HUDEP-2 (cell line): ENCODE results near the gene BGN.

ENCODE experiments used
- DNase-seq, 76 experiments: peaks; one replicate each; lab custom pipeline; 2025; ENCODE audit not compliant: unreplicated experiment in 76 of 76; lab: John Stamatoyannopoulos, UW

BGN gene

GRCh38 chrX:153557618-153558355 lies 63.0 kb downstream of the BGN start:
- DNase-seq: no peak
